ENCODE data around the gene KLHDC8B.

DNA sequence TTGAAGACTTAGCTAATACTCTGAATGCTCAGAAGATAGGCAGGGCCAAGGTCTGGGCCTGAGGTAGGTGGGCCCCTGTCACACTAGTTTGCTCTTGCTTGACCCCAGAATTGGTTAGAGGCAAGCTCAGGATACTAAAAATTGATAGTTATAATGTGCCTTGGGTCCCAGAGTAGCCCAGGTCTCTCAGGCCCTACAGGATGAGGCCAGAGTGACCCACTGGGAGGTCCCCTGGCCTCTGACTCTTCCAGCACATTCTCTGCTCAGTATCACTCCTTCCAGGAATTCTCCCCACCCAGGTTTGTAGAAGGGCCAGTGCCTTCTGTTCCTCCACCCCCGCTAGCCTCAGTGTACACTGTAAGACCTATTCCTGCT lies 667 bp upstream of the KLHDC8B start:
- TF ChIP-seq, protein P1, sequence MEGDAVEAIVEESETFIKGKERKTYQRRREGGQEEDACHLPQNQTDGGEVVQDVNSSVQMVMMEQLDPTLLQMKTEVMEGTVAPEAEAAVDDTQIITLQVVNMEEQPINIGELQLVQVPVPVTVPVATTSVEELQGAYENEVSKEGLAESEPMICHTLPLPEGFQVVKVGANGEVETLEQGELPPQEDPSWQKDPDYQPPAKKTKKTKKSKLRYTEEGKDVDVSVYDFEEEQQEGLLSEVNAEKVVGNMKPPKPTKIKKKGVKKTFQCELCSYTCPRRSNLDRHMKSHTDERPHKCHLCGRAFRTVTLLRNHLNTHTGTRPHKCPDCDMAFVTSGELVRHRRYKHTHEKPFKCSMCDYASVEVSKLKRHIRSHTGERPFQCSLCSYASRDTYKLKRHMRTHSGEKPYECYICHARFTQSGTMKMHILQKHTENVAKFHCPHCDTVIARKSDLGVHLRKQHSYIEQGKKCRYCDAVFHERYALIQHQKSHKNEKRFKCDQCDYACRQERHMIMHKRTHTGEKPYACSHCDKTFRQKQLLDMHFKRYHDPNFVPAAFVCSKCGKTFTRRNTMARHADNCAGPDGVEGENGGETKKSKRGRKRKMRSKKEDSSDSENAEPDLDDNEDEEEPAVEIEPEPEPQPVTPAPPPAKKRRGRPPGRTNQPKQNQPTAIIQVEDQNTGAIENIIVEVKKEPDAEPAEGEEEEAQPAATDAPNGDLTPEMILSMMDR (IDR thresholded peaks at IDR 0.05) = no peak
- no peak for TF ChIP-seq POLR2A (IDR thresholded peaks at IDR 0.05)
